Activated CD8-positive, alpha-beta memory T cell treated with anti-CD3 and anti-CD28 coated beads, Interleukin-2, amount 50 U/mL, for 24 hours (primary cell): ENCODE measurements around the gene ATP2B2.

Experiments
- DNase-seq: peaks from one replicate; pipeline ENCODE4 v3.0.0-alpha.2; 2020; ENCODE audit errors: extremely low read depth

The ATP2B2 gene

DNA sequence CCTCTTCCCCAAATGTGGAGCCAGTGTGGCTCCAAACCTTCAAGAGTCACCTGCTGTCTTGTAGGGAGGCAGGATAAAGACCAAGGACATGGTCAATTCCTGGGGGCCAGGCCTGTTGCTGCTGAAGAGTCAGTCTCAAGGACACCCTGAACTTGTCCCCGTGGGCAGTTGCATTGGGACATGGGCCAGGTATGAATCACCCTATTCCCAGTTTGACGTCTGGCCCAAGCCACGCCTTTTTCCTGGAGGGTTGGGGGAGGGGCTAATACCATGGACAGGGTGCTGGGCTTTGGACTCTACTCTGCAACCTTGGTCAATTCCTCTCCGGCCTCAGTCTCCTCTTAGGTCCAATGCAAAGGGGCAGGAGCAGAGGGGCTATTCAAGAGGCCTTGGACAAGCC lies 10.4 kb downstream of the ATP2B2 start:
- DNase-seq = no peak

DNA sequence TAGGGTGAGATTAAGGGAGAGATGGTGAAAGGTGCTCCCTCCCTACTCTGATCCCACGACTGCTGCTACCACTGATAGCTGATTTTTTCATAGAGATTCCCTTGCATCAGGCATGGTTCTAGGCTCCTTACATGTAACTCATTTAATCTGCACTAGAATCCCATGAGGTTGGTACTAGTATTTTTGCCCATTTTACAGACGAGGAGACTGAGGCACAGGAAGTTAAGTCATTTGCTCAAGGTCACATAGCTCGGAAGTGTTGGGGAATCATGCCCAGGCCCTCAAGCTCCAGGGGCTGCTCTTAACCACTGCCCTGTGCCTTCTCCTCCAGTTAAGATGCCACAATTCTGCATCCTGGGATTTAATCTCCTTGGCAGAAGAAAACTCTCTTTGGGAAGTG lies 11.2 kb downstream of the ATP2B2 start:
- no peak for DNase-seq

DNA sequence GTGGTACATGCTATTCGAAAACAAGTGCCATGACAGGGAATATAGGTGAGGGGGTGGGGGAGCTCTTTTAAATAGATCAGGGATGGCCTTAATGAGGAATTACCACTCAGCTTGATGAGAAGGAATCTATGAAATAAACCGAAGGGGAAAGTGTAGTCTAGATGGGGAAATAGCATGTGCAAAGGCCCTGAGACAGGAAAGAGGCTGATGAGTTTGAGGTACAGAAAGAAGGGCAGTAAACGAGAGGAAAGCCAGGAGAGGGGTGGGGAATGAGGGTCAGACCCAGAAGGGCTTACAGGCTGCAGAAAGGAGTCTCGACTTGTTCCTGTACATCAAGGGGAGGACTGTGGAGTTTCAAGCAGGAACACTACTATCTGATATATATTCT lies 12.2 kb downstream of the ATP2B2 start:
- no peak for DNase-seq

DNA sequence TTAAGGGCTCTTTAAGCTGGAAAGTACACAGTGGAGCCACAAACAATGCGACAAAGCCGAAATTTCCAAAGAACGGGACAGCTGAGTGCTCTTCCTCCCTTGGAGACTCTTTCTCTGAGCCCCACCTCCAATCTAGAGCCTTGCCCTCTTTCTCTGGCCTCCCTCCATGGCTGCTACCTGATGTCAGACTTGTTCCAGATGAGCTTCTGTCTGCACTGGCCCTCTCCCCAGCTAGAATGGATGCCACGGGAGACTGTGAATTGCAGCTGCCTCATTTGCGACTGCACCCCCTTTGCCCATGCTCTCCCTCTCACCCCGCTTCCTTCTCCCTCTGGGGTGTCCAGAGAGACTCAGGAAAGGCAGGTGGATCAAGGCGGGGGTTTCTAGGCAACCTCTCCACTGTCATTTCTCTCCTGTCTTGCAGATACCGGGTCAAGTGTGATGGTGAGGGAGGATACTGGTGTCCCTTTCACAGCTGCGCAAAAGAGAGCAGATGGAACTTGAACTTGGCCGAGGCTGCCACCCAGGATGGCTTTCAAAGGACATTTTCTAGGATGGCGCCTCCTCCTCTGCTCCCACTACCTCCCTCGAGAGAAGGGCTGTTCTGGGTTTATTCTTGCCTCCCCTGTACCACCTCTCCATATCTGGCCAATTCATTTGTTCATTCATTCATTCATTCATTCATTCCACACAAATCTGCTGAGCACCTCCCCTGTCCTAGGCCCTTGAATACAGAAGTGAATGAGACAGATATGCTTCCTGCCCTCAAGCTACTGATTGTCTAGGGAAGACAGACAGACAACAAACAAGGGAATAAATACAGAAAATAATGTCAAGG lies 12.8 kb downstream of the ATP2B2 start:
- DNase-seq = no peak

DNA sequence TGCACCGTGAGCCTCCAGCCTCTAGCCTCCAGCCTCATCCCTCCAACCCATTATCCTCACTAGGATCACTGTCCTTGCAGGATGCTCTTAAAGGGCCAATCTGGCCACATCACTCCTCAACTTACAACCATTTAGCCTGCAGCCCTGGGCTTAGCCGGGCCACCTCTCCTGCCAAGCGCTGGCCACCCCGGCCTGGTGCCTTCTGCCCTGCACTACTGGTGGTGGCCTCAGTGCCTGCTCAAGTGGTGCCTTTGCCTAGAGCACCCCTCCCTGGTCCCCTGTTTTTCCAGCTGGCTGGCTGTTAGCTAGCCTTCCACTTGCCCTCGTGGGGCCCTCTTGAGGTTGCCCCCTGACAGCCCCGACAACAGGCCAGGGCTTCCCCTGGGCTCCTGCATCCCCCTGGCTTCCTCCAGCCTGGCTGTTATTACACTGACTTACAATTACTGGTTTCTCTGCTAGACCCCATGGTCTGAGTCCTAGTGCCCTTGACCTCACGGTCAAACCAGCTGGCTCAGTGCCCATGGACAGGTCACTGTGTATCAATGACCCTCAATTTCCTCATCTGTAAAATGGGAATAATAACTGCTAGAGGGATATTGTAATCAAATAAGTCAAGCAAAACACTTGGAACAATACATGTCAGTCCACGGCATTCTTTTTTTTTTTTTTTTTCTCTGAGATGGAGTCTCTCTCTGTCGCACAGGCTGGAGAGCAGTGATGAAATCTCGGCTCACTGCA lies 15.5 kb downstream of the ATP2B2 start:
- DNase-seq = no peak

DNA sequence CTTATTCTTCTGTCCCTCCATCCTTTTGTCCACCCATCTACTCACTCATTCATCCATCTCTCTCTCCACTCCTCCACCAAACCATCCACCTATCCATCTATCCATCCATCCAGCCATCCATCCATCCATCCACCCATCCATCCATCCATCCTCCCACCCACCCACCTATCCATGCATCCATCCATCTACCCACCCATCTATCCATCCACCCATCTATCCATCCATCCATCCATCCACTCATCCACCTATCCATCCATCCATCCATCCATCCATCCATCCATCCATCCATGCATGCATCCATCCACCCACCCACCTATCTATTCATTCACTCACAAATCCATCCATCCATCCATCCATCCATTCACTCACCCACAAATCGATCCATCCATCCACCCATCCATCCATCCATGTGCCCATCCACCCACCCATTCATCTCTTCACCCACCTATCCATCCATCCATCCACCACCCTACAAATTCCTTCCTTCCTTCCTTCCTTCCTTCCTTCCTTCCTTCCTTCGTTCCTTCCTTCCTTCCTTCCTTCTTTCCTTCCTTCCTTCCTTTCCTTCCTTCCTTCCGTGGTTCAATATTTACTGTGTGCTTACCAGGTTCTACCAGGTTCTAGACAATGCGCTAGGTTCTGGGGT lies 17.3 kb downstream of the ATP2B2 start:
- DNase-seq = no peak

DNA sequence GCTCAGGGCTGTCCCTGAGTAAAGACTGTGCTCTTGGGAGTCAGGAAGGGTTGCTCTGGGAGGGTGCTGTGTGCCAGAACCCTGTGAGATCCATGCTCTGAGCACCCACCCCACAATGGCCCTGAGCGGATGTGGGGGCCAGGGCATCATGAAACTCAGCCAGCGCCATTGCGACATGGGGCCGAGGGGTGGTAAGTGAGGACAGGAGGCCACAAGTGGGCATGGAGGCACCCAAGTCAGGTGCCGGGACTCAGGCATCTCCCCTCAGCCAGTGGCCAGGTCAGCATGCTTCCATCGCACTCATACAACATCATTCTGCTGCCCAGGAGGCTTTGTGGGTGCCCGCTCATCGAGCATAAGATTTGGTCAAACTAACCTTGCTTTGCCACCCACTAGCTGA lies 19.6 kb downstream of the ATP2B2 start:
- DNase-seq = no peak

DNA sequence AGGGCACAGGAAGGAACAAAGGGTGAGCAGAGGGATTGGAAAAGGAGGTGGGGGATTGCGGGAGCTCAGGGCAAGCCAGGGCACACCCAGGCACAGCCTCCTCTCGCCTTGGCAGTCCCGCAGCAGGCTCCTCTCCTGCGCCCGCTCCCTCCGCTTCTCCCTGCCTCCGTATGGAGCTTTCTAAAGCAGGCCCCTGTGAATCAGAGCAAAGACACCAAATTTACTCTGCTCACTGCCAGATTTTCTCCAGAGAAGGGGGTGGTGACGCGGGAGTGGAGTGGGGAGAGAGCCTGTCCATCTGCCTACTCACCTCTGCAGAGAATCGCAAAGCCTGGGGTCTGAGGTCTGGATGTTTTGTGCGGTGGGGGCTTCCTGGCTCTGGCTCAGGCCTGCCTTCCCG lies 20.0 kb downstream of the ATP2B2 start:
- no peak for DNase-seq

DNA sequence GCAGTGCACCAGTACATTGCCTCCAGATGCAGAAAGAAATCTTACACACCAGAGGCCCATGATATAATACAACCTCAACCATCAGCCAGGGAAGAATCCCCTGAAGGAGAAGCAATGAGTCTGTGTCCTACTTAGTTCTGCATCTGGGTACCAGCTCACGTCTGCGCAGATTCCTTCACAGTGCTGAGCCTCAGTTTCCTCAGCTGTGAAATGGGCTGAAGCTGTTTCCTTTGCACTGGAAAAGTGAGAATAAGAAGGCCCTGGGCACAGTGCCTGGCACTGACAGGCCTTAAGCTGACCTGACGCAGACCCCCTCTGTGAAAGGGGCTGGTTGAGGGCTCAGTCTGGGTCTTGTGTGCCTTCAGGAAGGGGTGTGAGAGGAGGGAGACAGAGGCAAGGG lies 20.7 kb downstream of the ATP2B2 start:
- DNase-seq = no peak

DNA sequence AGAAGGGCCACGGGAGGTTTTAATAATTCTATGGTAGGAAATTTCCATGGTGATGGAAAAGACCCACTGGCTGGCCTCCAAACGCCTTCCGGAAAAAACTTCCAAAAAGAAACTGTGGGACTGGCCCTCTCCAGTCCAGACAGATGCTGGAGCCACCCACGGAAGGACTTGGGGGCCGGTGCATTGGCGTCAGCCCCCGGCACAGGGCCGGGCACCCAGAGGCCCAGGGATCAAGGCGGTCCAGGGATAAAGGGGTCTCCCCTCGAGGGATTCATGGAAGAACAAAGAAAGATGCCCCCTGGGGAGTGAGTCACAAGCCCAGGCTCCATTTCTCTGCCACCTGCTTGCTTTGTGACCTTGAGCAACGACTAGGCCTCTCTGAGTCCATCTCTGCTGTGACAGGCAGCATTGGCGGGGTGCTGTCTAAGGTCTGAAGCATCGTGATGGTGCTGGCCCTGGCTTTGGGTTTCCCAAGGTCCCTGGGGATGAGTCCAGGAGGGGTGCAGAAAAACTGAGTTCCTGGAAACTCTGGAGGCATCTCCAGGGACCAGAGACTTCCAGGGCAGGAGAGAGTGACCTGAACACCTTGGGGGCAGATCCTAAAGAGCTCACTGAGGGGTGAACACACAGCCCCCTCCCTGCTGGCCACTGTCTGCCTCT lies 21.6 kb downstream of the ATP2B2 start:
- DNase-seq = no peak

DNA sequence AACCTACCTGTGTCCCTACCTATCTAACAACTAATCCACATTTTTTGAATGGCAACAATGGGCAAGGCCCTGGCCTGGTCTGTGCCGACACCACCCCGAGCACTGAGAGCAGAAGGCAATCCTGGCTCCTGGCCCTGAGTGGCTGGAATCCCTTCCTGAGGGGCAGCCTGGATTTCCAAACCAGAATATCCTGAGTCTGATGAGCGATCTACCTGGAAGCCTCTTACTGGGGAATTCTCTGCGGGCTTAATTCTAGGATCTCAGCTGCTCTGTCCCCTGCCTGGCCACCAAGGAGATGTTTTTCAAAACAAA lies 22.1 kb downstream of the ATP2B2 start:
- DNase-seq = no peak

DNA sequence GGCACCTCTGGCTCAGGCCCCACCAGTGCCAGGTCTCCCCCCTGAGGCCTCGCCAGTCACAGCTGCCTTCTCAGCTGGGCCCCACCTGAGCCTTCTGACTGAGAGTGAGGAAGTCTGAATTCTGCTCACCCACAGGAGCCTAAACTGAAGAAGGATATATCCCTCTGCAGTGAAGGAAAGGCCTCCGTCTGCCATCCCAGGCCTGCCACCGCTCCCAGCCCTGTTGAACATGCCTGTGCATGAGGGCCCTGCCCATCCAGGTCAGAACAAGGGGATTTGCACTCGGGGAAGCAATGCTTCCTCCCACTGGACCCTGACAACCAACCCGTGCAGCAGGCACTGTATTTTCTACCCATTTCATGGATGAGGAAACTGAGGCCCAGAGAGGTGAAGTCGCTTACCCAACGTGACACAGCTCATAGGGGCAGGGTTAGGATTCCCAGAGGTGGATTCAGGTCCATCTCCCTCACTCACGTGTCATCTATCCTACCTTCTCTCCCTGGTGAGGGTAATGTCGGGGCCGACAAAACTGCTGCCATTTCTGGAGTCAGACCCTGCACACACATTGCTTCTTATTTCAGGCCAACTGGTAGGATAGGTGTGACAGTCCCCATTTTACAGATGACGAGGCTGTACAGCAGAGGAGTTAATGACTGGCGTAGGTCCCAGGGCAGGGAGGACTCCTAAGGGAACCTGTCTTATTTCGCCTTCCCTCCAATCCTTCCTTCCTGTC lies 22.6 kb downstream of the ATP2B2 start:
- no peak for DNase-seq

DNA sequence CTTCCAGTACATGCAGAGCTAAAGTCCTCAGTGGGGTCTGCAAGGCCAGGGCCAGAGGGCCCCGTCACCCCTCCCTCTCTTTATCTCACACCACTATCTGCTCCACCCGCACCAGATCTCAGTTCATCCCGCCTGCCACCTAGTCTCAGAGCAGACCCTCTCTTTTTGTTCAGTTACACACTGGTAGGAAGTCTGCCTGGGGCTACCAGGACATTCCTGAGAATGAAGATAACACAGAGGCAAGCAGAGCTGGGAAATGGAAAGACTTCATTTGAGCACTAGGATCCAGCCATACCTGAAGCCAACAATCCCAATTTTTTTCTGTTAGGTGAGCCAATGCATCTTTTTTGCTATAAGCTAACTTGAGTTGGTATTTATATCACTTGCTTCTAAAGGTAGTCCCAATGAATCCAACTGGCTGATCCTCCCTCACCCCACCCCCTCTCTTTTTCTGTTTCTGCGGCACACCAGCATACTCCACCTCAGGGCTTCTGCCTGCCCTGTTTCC lies 24.5 kb downstream of the ATP2B2 start:
- no peak for DNase-seq

DNA sequence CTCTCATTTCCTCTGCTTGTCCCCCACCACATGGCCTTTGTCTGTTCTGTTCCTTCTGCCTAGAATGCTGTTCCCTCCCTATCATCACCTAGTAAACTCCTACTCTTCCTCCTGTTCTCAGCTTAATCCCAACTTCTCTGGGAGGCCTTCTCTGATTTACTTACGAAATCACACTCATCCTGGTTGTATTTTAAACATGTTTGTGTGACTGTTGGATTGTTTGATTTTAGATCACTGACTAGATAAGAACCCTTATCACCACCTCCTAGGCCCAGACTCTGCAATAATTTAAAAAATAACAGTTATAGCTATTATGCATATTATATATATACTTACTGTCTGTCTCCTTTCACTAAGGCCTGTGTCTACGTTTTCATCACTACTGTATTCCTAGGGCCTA lies 26.1 kb downstream of the ATP2B2 start:
- DNase-seq = no peak

DNA sequence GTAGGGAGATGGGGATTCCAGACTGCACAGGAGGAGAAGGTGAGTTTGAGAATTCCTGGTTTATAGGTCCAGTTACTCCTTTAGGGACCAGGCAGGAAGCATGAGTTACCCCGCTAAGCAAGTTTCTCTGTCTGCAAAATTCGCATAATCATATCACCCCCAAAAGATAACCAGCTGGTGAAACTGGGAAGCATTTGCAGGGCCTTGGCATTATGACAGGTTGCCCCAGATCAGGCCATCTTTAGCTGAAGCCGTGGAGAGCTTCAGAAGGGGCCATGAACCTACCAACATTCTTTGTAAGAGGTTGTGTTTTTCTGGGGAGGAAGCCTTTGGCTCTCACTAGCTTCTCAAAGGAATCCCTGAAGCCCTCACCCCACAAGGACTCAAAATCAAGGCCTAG lies 29.4 kb downstream of the ATP2B2 start:
- no peak for DNase-seq

DNA sequence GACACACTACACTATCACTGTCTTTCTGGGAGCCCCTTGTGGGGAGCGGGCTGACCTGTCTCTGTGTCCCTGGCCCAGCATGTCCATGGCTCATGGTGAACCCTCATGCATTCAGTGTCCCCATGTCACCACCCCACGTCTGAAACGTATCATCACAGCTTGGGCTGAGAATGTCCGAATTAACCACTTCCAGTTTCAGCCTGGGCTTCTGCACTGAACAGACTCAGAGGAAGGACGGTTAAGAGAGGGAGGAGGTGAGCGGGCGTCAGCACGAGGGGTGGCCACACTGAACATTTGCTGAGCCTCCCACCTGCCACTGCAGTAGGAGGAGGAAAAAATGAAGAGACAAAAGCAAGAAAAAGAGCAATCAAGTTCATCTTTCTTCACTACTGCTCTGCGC lies 30.5 kb downstream of the ATP2B2 start:
- DNase-seq = no peak

DNA sequence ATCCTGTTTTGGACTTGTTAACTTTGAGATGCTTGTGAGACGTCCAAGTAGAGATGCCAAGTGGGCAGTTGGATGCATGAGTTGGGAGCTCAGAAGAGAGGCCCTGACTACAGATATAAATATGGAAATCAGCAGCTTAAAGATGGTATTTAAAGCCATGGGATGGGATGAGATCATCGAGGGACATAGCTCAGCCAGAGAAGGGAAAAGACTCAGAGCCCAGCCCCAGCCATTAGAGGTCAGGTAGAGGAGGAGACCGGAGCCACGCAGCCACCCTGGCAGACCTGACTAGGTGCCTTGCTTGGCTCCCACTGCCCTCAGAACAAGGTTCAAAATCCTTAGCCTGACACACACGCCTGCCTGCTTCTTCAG lies 31.1 kb downstream of the ATP2B2 start:
- no peak for DNase-seq

DNA sequence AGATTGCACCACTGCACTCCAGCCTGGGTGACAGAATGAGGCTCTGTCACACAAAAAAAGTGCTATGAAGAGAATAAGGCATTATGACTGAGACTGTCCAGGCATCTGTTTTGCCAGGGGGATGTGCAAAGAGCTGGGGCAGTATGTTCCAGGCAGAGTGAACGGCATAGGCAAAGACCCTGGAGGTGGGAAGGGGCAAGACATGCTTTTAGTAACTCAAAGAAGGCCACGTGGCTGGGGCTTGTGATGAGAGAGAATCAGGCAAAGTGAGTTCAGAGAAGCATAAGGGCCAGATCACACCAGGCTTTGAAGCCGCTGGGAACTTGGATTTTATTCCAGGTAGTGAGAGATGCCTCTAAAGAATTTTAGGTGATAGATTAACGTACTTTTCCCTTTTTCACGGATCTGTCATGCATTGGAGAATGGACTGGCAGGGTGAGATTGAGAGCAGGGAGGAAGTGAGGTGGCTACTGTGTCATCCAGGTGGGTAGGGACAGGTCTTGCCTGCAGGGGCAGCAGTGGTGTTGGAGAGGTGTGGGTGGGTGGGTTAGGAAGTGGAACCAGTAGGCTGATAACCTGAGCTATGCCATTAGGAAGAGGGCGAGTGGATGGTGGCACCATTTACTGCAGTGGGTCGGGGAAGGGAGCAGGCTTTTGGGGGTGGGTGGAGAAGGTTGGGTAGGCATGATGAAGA lies 31.7 kb downstream of the ATP2B2 start:
- DNase-seq = no peak

DNA sequence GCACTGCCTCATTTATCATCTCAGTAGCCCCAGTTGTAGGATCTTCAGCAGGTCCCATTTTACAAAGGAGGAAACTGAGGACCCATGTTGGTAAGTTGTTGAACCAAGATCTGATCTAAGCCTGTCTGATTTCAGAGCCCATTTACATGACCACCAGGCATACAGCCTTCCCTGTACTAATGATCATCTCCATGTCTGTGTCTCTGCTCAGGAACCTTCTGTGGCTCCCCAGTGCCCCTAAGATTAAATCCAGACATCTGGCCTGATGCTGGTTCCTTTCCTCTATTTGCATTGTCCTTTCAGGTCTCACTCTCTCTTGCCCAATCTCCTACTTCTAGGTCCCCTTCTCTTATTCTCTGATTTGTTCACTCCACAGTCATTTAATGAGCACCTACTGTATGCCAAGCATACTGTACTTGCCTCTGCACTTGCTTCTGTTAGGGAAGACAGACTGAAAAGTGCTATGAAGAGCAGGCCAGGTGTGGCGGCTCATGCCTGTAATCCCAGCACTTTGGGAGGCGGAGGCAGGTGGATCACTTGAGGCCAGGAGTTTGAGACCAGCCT lies 32.4 kb downstream of the ATP2B2 start:
- no peak for DNase-seq

DNA sequence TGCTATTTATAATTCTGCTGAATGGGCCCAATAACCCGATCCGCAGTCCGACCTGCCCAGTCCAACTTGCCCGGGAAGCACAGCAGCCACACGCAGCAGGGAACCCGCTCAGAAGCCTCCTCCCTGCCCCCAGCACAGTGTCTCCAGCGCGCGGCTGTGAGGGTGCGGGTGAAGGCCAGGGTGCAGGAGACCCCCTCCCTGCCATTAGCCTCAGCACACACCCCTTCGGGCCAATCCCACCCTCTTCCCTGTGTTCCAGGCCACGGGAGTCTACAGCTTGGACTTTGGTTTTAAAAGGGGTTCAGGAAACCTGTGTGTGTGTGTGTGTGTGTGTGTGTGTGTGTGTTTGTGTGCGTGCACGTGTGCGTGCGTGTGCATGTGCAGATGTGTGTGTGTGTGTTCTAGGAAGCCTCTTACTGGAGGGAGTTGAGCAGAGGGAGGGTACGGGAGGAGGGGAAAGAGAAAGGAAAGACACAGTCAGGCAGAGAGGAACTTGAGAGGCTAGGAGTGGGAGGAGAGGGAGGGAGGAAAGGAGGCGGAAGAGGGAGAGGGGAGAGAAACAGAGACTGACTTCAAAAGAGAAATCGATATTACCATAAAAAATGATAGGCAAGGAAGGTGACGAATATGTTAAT lies 34.2 kb downstream of the ATP2B2 start:
- DNase-seq = no peak
